Retinal pigment epithelial cell (primary cell): ENCODE measurements around the gene TNFSF13B.
A peak's percentile ranks its signal among the peaks of the same experiment; 100 is the strongest.

Source experiments
- DNase-seq: peaks from one replicate; pipeline ENCODE4 v3.0.0-alpha.2; 2010; ENCODE audit warnings: low read depth
- H3K4me3 ChIP-seq: 2 replicates; pipeline ENCODE4 v1.5.1; 2011; ENCODE audit warnings: mild to moderate bottlenecking, low read length, control low read depth, moderate library complexity
- CTCF ChIP-seq: conservative IDR thresholded peaks from 2 replicates; pipeline ENCODE4 v1.5.1; 2011; ENCODE audit warnings: low read depth, low read length, control low read depth, inconsistent platforms

TNFSF13B gene

DNA sequence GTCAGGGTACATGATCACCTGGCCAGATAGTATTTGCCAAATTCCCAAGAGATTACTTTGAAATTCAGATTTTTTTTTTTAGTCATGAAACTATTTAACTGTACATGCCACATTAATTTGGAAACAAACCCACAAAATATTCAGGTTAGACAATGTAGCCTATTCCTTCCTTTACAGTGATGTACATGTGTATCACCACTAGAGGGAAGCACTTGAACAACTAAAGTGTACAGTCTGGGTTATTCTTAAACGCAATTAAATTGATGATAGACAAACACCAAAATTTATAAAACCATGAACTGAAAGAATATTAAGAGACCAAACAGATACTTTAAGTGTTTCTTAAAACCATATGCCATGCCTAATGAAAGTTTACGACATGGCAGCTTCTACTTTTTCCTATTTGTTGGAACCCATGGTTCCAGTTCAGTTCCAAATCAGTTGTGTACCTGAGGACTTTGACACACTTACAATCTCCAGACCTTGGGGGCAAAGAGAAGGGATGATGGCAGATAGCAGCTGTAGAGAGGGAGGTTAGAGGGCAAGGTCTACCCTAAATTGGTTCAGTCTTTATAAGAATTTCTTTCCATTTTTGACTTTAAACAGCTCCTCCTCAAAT, 52.8 kb downstream of the TNFSF13B start:
- TF ChIP-seq CTCF = peak; percentile 67
- H3K4me3 ChIP-seq = no peak overlapping the region
- DNase-seq = no peak

GRCh38 chr13:108323031-108323430, 53.5 kb downstream of the TNFSF13B start:
- TF ChIP-seq CTCF = no peak
- no peak overlapping the region for H3K4me3 ChIP-seq
- DNase-seq = no peak

DNA sequence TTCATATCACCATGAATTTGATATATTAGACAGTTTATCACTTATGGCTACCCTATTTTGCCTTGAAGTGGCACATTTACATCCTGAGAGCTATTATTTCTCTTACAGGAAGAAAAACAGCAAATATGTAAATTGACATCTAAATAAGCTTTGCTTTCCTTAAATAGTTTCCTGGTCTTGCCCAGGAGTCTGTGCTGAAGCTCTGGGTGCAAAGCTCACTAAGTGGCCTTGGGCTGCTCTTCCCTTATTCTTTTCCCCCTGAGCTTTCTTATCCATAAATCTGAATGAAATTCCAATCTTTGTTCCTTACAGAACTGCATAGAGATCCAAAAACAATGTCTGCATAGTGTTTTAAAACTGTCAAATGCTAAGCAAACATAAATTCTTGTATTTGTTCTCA, 56.3 kb downstream of the TNFSF13B start:
- H3K4me3 ChIP-seq = no peak overlapping the region
- TF ChIP-seq CTCF = no peak

GRCh38 chr13:108326309-108326708, 56.8 kb downstream of the TNFSF13B start:
- TF ChIP-seq CTCF = no peak
- H3K4me3 ChIP-seq = no peak overlapping the region
- no peak for DNase-seq

More for the DNA sequence above, 56.3 kb downstream of the TNFSF13B start:
- no peak for DNase-seq

- no peak for DNase-seq
- TF ChIP-seq CTCF = no peak
- H3K4me3 ChIP-seq = no peak overlapping the region
Measured at GRCh38 chr13:108328848-108329247, 59.3 kb downstream of the TNFSF13B start.

GRCh38 chr13:108332791-108333190, 63.3 kb downstream of the TNFSF13B start:
- no peak for TF ChIP-seq CTCF
- H3K4me3 ChIP-seq = no peak overlapping the region

More at GRCh38 chr13:108332791-108333190, 63.3 kb downstream of the TNFSF13B start:
- DNase-seq = no peak
